A549 treated with AZD2906 at 1 μM for 4 hours (cell line): ENCODE measurements around the gene ISG15. TPM values are rescaled to one million over a fixed set of nuclear protein-coding genes. Genes with fewer than 3 reads are reported as not detected.

Source experiments
- total RNA-seq: library from RNA; stranded (reverse); fragments of 200-300 nt; extraction: Qiagen RNA extraction; gene quantifications from 5 replicates; pipeline ENCODE4 v1.2.3, GENCODE V29; 2022

ISG15 gene
- 12.1 to 23.1 TPM (median 19.4 TPM) in 5 replicates for total RNA-seq

GRCh38 chr1:1013105-1013921 lies at the start of gene ISG15:
TSS of gene ISG15 (plus strand) at chr1:1013497. CDS start at chr1:1013574, 77 bp downstream.

GRCh38 chr1:966135-966703 lies 47.1 kb upstream of the ISG15 start, which contains the start of gene PLEKHN1:
TSS of gene PLEKHN1 (plus strand) at chr1:966482. CDS start at chr1:966532, 50 bp downstream.

GRCh38 chr1:981955-982558 lies 31.2 kb upstream of the ISG15 start, which contains the start of gene PERM1:
TSS of gene PERM1 (minus strand) at chr1:982093. CDS start at chr1:981029, 1,064 bp downstream.

GRCh38 chr1:999725-1000356 lies 13.5 kb upstream of the ISG15 start, which contains the start of gene HES4:
TSS of gene HES4 (minus strand) at chr1:1000097. CDS start at chr1:999973, 124 bp downstream.

GRCh38 chr1:1020000-1020404 lies 6.7 kb downstream of the ISG15 start, which contains the start of gene AGRN:
TSS of gene AGRN (plus strand) at chr1:1020120. CDS start at chr1:1020173, 53 bp downstream.

Other genes with a start within 250 kb of the ISG15 start
- 14.0 to 25.0 TPM (median 23.6 TPM) in 5 replicates for gene SAMD11, start 89.6 kb upstream of the ISG15 start, total RNA-seq
- gene NOC2L, start 54.2 kb upstream of the ISG15 start, total RNA-seq: 69.2 to 85.8 TPM (median 78.9 TPM) in 5 replicates
- 7.5 to 17.0 TPM (median 13.7 TPM) in 5 replicates for gene KLHL17, start 52.9 kb upstream of the ISG15 start, total RNA-seq
- gene PLEKHN1, start 47.0 kb upstream of the ISG15 start, total RNA-seq: 3.3 to 5.7 TPM (median 4.9 TPM) in 5 replicates
- gene PERM1, start 31.4 kb upstream of the ISG15 start, total RNA-seq: 0.10 to 0.19 TPM (median 0.13 TPM) in 5 replicates
- gene HES4, start 13.4 kb upstream of the ISG15 start, total RNA-seq: 17.8 to 65.9 TPM (median 57.8 TPM) in 5 replicates
- 78.5 to 115 TPM (median 107 TPM) in 5 replicates for gene AGRN, start 6.6 kb downstream of the ISG15 start, total RNA-seq
- 0.21 to 0.30 TPM (median 0.23 TPM) in 5 replicates for gene RNF223, start 60.8 kb downstream of the ISG15 start, total RNA-seq
- gene C1orf159, start 102.6 kb downstream of the ISG15 start, total RNA-seq: 8.2 to 14.5 TPM (median 13.7 TPM) in 5 replicates
- gene TTLL10, start 160.4 kb downstream of the ISG15 start, total RNA-seq: not detected in 5 replicates
- gene TNFRSF18, start 193.1 kb downstream of the ISG15 start, total RNA-seq: 0.09 to 0.20 TPM (median 0.13 TPM) in 4 of 5 replicates, not detected in the other
- gene TNFRSF4, start 200.7 kb downstream of the ISG15 start, total RNA-seq: 0.13 to 0.34 TPM (median 0.20 TPM) in 4 of 5 replicates, not detected in the other
- 109 to 135 TPM (median 131 TPM) in 5 replicates for gene SDF4, start 218.5 kb downstream of the ISG15 start, total RNA-seq
- gene B3GALT6, start 218.7 kb downstream of the ISG15 start, total RNA-seq: 11.0 to 19.8 TPM (median 18.8 TPM) in 5 replicates
- 0.71 to 1.9 TPM (median 1.4 TPM) in 5 replicates for gene C1QTNF12, start 233.2 kb downstream of the ISG15 start, total RNA-seq